KOPT-K1 (cell line): ENCODE results near the gene SH2D1A.
"Not testable (repeated sequence)": the region's sequence is repeated elsewhere in the genome, so short reads cannot be mapped to it uniquely, and the experiment has no call there.

ENCODE experiments used
- H3K27ac ChIP-seq: fragments of 200-600 bp; sonication (generic); 2 replicates; pipeline ENCODE4 v1.5.1; 2016; ENCODE audit warnings: antibody characterized with exemption, mild to moderate bottlenecking, low read depth, low read length; ENCODE audit not compliant: poor library complexity, severe bottlenecking
- H3K36me3 ChIP-seq: fragments of 200-600 bp; sonication (generic); 2 replicates; pipeline ENCODE4 v1.5.1; 2017; ENCODE audit warnings: antibody characterized with exemption, mild to moderate bottlenecking, low read length, moderate library complexity; ENCODE audit not compliant: insufficient read depth
- H3K9me3 ChIP-seq: fragments of 200-600 bp; sonication (generic); 2 replicates; pipeline ENCODE4 v1.5.1; 2017; ENCODE audit warnings: antibody characterized with exemption, low read length, mild to moderate bottlenecking; ENCODE audit not compliant: insufficient read depth, poor library complexity, severe bottlenecking

The SH2D1A gene

GRCh38 chrX:124346117-124346876 is at the start of gene SH2D1A:
Gene SH2D1A, plus strand, starts transcription at chrX:124346563. Its CDS starts 80 bp downstream, at chrX:124346643.
- Histone ChIP-seq H3K9me3 (no peaks in the 10 kb centered on the region), H3K27ac (peak within 1 kb of the TSS; percentile 93), H3K36me3 (peaks cover 4% of the 10 kb centered on the region)

- not testable (repeated sequence) for H3K9me3 ChIP-seq, H3K27ac ChIP-seq, H3K36me3 ChIP-seq
Measured at GRCh38 chrX:124299323-124299722, 47.0 kb upstream of the SH2D1A start.

- Histone ChIP-seq H3K27ac (no peak overlapping the region), H3K9me3 (no peaks in the 10 kb centered on the region), H3K36me3 (no peaks in the 10 kb centered on the region)
Measured at GRCh38 chrX:124300405-124300804, 46.0 kb upstream of the SH2D1A start.

- H3K9me3 ChIP-seq, result no peaks in the 10 kb centered on the region
- no peak overlapping the region for H3K27ac ChIP-seq
- H3K36me3 ChIP-seq, result no peaks in the 10 kb centered on the region
Measured at GRCh38 chrX:124307253-124307907, 39.0 kb upstream of the SH2D1A start.

GRCh38 chrX:124325732-124326131 is 20.6 kb upstream of the SH2D1A start:
- no peak overlapping the region for H3K27ac ChIP-seq
- no peaks in the 10 kb centered on the region for H3K9me3 ChIP-seq
- no peaks in the 10 kb centered on the region for H3K36me3 ChIP-seq

- H3K27ac ChIP-seq, result no peak overlapping the region
- no peaks in the 10 kb centered on the region for H3K9me3 ChIP-seq
- no peaks in the 10 kb centered on the region for H3K36me3 ChIP-seq
Measured at GRCh38 chrX:124328765-124329164, 17.6 kb upstream of the SH2D1A start.

- Histone ChIP-seq H3K27ac (no peak within 1 kb of the TSS), H3K9me3 (no peaks in the 10 kb centered on the region), H3K36me3 (no peaks in the 10 kb centered on the region)
Measured at GRCh38 chrX:124332481-124333424, 13.6 kb upstream of the SH2D1A start, which contains the start of gene TEX13D. Gene TEX13D, plus strand, starts transcription at chrX:124332660. Its CDS starts 258 bp downstream, at chrX:124332918.

- no peaks in the 10 kb centered on the region for H3K36me3 ChIP-seq
- no peaks in the 10 kb centered on the region for H3K9me3 ChIP-seq
- H3K27ac ChIP-seq, result no peak overlapping the region
Measured at GRCh38 chrX:124333862-124334261, 12.5 kb upstream of the SH2D1A start.

GRCh38 chrX:124334555-124334954 is 11.8 kb upstream of the SH2D1A start:
- H3K9me3 ChIP-seq, H3K27ac ChIP-seq, H3K36me3 ChIP-seq: not testable (repeated sequence)

- no peaks in the 10 kb centered on the region for H3K9me3 ChIP-seq
- peak overlapping the region; percentile 42 for H3K27ac ChIP-seq
- H3K36me3 ChIP-seq, result no peaks in the 10 kb centered on the region
Measured at GRCh38 chrX:124335598-124335997, 10.8 kb upstream of the SH2D1A start.

- peak overlapping the region; percentile 93 for H3K27ac ChIP-seq
- no peaks in the 10 kb centered on the region for H3K9me3 ChIP-seq
- no peaks in the 10 kb centered on the region for H3K36me3 ChIP-seq
Measured at GRCh38 chrX:124337916-124338315, 8.4 kb upstream of the SH2D1A start.

- H3K9me3 ChIP-seq, result no peaks in the 10 kb centered on the region
- peak overlapping the region; percentile 93 for H3K27ac ChIP-seq
- H3K36me3 ChIP-seq, result no peaks in the 10 kb centered on the region
Measured at GRCh38 chrX:124338733-124339514, 7.4 kb upstream of the SH2D1A start.

GRCh38 chrX:124341396-124342132 is 4.8 kb upstream of the SH2D1A start:
- no peaks in the 10 kb centered on the region for H3K9me3 ChIP-seq
- peak overlapping the region; percentile 93 for H3K27ac ChIP-seq
- H3K36me3 ChIP-seq, result no peaks in the 10 kb centered on the region
